ENCODE data around the gene PACC1. TPM values are rescaled to one million over a fixed set of nuclear protein-coding genes. Genes with fewer than 3 reads are reported as not detected.

PACC1 gene
- total RNA-seq, 1 experiment from 2014 or later = 17.6 TPM

GRCh38 chr1:212428496-212428895 is 13.8 kb upstream of the PACC1 start:
- DNase-seq (ENCODE audit: low read depth, low spot score) = no peak
- Histone ChIP-seq H3K4me2 (ENCODE audit: low read length) (no peak overlapping the region), H3K79me2 (ENCODE audit: insufficient read depth, low read length) (peaks cover 5% of the 10 kb centered on the region), H3K9ac (ENCODE audit: low read length) (no peak overlapping the region), H3K36me3 (ENCODE audit: control insufficient read depth in 1 of 2, insufficient read depth in 2 of 2, low read length in 2 of 2) (no peaks in the 10 kb centered on the region), H3K9me3 (ENCODE audit: control insufficient read depth in 1 of 2, insufficient read depth in 1 of 2, low read depth in 1 of 2, low read length in 2 of 2) (no peaks in the 10 kb centered on the region), H3K27me3 (ENCODE audit: insufficient read depth, low read length) (peaks cover 8% of the 10 kb centered on the region; the same call in 1 of the 2 replicates), H3K4me3 (replicated peaks in 1 of 2; ENCODE audit: low read depth in 1 of 2, low read length in 2 of 2) (no peak overlapping the region), H3K4me1 (ENCODE audit: control insufficient read depth in 1 of 2, insufficient read depth in 2 of 2, low read length in 2 of 2) (peaks cover 5 to 21% of the 10 kb centered on the region in 2 experiments; a peak in 3 of 4 replicates), H3K9me2 (ENCODE audit: insufficient read depth) (no peaks in the 10 kb centered on the region), H3K27ac (ENCODE audit: low read depth, low read length) (no peak overlapping the region), H4K20me1 (ENCODE audit: insufficient read depth) (no peaks in the 10 kb centered on the region), H2AFZ (ENCODE audit: low read depth, low read length, poor library complexity, severe bottlenecking) (no peak overlapping the region)
- ChIA-PET CTCF (no interaction called here), RAD21 (ENCODE audit: low non-redundant PET in 1 of 2, low total read pairs in 2 of 2, uncharacterized antibody in 2 of 2, unreplicated experiment in 2 of 2) (no interaction called here), POLR2A (no interaction called here)
- ATAC-seq = no peak
- TF ChIP-seq FOSL1 (IDR thresholded peaks at IDR 0.05; ENCODE audit: low read depth) (no peak), MAX (IDR thresholded peaks at IDR 0.05) (no peak), JUND (IDR thresholded peaks at IDR 0.05) (no peak), CEBPB (IDR thresholded peaks at IDR 0.05; ENCODE audit: low read depth) (no peak), ZNF274 (IDR thresholded peaks at IDR 0.05; ENCODE audit: low read depth, low read length) (no peak), POLR2A (IDR thresholded peaks at IDR 0.05; ENCODE audit: borderline replicate concordance, extremely low read depth, insufficient read depth, insufficient read length) (no peak), SP1 (IDR thresholded peaks at IDR 0.05; ENCODE audit: low read depth) (no peak), EZH2phosphoT487 (IDR thresholded peaks at IDR 0.05; ENCODE audit: borderline replicate concordance) (no peak), YY1 (IDR thresholded peaks at IDR 0.05; ENCODE audit: extremely low read depth, insufficient replicate concordance, low read depth, low read length) (no peak), EGR1 (IDR thresholded peaks at IDR 0.05; ENCODE audit: low read depth) (no peak), SRF (IDR thresholded peaks at IDR 0.05; ENCODE audit: low read depth) (no peak), POLR2AphosphoS5 (IDR thresholded peaks at IDR 0.05; ENCODE audit: low read depth, low read length) (no peak), RAD21 (IDR thresholded peaks at IDR 0.05; ENCODE audit: low read depth) (no peak), ZFX (IDR thresholded peaks at IDR 0.05) (no peak), EZH2 (IDR thresholded peaks at IDR 0.05) (no peak), TCF7L2 (IDR thresholded peaks at IDR 0.05; ENCODE audit: borderline replicate concordance, extremely low read depth, insufficient read depth, insufficient read length) (no peak), CBX3 (IDR thresholded peaks at IDR 0.05; ENCODE audit: low read depth) (no peak)
- TF ChIP-seq, protein P1, sequence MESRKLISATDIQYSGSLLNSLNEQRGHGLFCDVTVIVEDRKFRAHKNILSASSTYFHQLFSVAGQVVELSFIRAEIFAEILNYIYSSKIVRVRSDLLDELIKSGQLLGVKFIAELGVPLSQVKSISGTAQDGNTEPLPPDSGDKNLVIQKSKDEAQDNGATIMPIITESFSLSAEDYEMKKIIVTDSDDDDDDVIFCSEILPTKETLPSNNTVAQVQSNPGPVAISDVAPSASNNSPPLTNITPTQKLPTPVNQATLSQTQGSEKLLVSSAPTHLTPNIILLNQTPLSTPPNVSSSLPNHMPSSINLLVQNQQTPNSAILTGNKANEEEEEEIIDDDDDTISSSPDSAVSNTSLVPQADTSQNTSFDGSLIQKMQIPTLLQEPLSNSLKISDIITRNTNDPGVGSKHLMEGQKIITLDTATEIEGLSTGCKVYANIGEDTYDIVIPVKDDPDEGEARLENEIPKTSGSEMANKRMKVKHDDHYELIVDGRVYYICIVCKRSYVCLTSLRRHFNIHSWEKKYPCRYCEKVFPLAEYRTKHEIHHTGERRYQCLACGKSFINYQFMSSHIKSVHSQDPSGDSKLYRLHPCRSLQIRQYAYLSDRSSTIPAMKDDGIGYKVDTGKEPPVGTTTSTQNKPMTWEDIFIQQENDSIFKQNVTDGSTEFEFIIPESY (IDR thresholded peaks at IDR 0.05; ENCODE audit: extremely low read depth, insufficient replicate concordance, low read length) = no peak
- no TSS peak for BruUV-seq (replicated peaks)
- intact Hi-C loops (cut with micrococcal nuclease) = no loop called here

Data from HCT116 (cell line).